Stimulated activated CD4-positive, alpha-beta T cell treated with anti-CD3 and anti-CD28 coated beads, Interleukin-4, amount 100 ng/mL, for 4 hours (primary cell): Measurements from ENCODE around the gene ATP6V1F.

ENCODE experiments used
- DNase-seq, 2 experiments: peaks; one replicate each; pipeline ENCODE4 v3.0.0-alpha.2; 2020

ATP6V1F gene, protein sequence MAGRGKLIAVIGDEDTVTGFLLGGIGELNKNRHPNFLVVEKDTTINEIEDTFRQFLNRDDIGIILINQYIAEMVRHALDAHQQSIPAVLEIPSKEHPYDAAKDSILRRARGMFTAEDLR

DNA sequence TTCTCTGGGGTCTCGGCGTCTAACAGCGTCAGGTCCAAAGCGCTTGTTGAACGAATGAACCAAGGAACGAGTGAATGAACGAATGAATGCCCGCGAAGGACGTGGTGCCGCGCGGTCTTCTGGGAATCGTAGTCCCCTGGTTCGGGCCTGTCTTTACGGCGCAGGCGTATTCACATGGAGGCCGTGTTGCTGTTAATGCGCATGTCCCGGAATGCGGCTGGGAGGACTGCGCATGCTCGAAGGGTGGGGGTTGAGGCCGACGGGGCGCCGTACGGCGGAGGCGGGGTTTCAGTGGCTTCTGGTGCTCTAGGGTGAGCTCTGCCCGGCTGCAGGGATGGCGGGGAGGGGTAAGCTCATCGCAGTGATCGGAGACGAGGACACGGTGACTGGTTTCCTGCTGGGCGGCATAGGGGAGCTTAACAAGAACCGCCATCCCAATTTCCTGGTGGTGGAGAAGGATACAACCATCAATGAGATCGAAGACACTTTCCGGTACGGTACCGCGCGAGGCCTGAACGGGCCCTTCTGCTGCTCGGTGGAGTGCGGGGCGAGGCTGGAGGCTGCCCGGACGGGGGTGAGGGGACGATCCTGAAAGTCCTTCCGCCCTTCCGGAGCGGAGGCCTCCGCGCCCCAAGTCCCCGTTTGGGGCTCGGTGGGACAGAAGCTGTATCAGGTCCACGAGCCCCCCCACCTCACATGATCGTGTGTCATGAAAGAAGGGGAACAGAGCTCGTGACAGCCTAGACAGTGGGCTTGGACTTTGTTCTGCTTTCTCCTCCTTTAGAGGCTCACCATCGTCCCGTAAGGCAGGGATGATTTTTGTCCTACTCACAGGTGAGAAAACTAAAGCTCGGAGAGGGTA lies at the start of gene ATP6V1F:
Gene ATP6V1F (plus strand): TSS at position 286 of the 862 bp plus-strand sequence. CDS start 49 bp downstream, at position 335.
- DNase-seq: peak; percentile 98 to 99

DNA sequence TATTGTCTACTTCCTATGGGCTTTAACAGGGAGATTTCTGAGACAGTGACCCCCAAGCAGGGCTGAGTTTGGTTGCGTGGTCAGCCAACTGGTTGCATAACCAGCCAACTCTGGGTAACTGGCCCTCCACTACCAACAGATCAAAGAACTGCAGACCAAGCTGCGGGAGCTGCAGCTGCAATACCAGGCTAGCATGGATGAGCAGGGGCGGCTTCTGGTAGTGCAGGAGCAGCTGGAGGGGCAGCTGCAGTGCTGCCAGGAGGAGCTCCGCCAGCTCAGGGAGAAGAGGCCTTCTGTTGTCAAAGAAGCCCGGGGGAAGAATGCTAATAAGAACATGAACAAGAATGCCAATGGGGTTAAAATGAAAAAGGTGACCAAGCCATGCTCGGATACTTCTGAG lies 48.2 kb upstream of the ATP6V1F start:
- DNase-seq: no peak

DNA sequence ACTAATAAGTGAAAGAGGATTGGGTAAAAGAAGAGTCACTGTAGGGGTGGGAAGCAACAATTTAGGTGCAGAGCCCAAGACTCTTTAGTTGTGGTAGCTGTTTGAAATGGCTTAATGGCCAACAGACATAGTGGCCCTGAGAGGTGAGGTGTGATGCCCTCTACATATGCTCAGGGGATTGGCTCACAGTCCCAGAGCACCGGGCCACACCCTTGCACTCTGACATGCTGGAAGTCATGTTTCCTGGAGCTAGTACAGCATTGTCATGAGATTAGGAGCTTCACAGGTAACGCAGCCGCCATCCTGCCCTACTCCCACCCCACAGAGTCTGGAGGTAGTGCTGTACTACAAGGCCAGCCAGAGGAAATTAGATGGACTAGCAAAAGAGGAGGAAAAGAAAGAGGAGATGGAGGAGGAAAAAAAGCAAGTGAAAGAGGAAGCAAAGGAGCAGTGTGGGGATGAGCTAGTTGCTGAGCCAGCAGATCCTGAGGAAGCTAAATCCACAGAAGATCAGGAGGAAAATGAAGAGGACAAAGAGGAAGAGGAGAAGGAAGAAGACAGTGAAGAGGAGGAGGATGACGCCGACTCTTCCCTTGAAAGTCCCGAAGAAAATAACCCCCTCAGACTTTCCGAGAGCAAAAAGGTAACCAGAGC lies 47.2 kb upstream of the ATP6V1F start:
- DNase-seq: no peak

DNA sequence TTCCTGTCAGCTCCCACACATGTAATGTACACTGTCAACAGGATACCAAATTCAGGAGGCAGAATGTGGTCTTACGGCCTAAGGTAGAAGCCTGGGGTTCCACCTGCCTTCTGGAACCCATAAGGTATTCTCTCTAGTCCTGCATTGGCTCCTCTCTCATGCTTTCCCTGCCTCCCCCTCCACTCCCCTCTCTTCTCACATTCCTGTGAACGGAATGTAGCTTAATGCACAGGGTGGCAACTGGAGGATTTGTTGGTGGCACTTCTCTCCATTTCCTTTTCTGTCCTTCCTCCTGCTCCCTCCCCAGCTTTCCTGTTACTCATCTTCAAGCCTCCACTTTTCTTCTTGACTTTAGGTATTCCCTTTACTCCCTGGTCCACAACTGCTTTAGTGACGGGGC lies 44.0 kb upstream of the ATP6V1F start:
- no peak for DNase-seq

DNA sequence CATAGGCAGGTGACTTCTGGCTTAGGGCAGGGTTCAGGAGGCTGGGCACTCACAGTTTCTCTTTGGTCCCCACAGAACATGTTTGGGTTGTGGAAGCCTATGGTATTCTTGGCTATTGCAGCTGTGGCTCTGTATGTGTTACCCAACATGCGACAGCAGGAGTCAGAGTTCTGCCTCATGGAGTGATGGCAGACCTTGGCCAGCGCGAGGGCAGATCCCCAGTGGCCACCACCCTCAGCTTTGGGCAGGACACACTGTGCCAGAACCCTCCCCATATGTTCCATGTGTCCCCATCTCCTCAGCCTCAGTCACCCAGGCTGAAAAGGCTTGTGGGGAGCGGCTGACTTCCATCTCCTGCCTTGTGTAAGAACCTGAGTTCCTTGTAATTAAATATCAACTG lies 40.9 kb upstream of the ATP6V1F start:
- no peak for DNase-seq

DNA sequence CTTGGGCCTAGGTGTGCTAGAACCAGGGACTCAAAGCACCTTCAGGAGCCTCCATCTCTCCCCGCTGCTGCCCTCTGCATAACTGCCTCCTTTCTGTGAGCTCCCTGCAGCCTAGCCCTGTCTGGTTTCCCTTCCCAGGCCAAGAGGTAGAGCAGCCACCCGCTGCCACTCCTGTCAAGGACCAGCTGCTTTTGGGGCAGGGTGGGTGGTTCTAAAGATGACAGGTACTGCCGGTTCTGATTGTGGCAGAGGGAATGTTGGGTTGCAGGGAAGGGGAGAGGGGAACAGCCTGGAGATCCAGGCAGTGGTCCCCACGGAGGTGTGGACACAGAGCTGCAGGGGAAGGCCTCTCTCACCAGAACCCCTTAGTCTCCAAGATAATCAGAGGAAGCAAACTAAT lies 36.1 kb upstream of the ATP6V1F start:
- DNase-seq: no peak

DNA sequence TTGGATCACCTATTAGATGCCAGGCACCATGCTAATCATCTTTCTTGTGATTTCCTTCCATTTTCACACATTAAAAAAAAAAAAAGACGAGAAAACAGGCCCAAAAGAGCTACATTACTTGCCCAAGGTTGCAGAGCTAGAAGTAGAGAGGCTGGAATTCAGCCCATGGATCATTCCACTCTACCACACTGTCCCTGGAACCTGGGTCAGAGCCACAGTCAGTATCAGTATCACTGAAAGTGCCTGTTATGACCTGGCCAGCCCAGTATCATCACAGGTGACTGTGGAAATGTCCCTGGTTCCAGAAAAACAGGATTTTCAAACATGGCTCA lies 35.8 kb upstream of the ATP6V1F start:
- DNase-seq: no peak

DNA sequence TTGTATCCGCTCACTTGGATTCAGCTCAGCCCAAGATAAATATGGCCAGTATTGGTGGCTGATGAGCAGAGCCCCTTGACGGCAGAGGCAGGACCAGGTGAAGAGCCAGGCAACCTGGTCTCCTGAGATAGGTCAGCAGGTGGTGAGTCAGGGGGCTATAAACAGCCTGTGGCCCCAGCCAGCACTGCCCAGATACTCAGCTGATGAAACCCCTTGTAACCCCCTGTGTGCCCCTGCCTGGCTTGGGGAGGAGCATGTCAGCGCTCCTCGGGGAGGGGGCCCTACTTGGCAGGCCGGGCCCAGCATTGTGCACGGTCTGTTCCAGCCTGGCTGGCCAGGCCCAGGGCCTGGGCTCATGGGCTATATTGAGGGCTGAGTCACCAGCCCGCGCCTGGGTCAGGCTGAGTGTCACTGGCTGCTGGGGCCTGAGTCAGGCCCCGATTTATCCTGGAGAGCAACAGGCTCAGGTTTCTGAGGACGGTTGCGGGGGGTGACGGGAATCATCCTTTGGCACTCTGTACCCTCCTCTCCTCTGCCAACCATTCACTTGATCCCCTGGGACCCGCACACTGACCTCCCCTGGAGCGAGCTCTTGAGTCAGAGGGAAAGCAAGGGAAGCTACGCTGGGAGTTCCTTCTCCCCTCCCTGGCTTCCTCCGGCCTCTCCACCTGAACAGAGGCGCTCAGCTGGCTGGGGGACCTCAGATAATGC lies 35.3 kb upstream of the ATP6V1F start:
- no peak for DNase-seq

DNA sequence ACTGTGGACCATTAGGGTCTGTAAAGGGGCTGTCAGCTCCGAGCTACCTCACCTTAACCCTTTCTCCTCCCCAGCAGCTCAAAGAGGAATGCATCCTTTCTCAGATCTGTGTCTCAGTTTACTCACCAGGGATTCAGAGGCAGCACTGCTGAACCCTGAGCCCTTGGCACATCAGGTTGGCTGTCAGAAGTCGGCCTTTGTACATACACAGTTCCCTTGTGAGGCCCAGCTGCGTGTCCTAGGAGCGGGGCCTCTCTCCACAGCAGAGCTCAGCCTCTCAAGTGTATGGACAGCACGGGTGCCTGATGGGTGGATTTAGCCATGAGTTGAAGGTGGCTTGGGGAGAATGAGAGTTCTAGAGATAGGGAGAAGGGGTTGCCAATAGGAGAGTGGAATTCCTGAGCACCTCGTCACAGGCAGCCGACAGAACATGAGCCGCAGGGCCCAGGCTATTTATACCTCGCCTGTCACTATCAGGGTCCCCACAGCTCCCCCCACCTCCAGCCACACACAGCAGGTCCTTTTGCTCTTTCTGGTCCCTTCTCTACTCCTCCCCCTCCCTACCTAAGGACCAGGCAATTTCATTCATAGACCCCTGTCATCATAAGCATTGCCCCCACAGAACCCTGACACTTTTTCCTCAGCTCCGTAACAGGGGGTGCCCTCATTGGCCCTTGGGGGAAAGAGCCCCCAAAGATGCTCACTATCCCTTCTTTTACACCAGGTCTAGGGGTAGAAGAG lies 34.5 kb upstream of the ATP6V1F start:
- DNase-seq: no peak

DNA sequence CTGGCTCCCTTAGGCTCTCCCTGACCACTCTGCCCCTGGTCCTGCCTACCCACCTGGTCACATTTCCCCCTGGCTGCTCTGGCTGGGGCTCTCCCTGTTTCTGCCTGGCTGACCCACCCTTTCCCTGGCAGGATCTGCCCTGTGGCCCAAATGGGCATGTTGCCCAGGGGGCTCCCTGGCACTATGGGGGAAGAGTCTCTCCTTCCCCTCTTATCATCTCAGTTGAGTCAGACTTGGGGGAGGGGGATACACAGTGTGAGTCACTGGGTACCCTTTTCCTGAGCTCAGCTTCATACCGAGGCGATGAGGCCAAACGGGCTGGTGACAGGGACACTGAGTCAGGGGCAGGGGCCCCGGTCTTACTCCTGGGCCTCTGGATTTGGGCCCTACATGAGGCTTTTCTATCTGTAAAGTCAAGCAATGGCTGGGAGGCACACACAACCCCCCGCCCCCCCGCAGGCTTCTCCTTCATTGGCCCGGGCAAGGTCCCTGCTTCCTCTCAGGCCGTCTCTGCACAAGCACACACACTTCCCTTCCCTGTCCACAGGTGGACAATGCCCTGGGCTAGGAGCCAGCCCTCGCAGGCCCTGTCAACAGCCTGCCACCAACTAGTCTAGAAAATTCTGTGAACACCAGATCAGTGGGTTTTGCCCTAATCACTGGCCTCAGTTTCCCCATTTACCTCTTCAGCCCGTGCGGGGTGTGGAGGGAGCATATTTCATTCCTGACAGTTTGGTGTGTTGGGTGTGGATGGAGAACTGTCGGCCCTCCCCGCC lies 33.1 kb upstream of the ATP6V1F start:
- no peak for DNase-seq

DNA sequence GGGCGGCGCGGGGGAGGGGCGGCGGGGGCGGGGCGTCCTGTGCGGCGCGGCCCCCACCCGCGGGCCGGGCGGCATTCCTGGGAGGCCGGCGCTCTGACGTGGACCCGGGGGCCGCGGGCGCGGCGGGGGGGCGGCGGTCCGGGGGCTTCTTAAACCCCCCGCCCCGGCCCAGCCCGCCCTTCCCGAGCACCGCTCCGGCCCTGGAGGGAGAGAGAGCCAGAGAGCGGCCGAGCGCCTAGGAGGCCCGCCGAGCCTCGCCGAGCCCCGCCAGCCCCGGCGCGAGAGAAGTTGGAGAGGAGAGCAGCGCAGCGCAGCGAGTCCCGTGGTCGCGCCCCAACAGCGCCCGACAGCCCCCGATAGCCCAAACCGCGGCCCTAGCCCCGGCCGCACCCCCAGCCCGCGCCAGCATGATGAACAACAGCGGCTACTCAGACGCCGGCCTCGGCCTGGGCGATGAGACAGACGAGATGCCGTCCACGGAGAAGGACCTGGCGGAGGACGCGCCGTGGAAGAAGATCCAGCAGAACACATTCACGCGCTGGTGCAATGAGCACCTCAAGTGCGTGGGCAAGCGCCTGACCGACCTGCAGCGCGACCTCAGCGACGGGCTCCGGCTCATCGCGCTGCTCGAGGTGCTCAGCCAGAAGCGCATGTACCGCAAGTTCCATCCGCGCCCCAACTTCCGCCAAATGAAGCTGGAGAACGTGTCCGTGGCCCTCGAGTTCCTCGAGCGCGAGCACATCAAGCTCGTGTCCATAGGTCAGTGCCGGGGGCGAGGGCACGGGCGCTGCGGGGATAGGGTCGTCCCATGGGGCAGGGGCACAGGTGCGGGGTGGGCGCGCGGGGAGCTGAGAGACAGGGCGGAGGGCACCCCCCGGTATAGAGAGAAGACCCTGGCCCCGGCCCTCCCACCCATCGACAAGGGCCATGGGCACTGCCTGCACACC lies 32.2 kb upstream of the ATP6V1F start, which contains the start of gene FLNC:
Gene FLNC (plus strand): TSS at position 176 of the 947 bp plus-strand sequence. CDS start 232 bp downstream, at position 408.
- peak; percentile 19 to 32 for DNase-seq

DNA sequence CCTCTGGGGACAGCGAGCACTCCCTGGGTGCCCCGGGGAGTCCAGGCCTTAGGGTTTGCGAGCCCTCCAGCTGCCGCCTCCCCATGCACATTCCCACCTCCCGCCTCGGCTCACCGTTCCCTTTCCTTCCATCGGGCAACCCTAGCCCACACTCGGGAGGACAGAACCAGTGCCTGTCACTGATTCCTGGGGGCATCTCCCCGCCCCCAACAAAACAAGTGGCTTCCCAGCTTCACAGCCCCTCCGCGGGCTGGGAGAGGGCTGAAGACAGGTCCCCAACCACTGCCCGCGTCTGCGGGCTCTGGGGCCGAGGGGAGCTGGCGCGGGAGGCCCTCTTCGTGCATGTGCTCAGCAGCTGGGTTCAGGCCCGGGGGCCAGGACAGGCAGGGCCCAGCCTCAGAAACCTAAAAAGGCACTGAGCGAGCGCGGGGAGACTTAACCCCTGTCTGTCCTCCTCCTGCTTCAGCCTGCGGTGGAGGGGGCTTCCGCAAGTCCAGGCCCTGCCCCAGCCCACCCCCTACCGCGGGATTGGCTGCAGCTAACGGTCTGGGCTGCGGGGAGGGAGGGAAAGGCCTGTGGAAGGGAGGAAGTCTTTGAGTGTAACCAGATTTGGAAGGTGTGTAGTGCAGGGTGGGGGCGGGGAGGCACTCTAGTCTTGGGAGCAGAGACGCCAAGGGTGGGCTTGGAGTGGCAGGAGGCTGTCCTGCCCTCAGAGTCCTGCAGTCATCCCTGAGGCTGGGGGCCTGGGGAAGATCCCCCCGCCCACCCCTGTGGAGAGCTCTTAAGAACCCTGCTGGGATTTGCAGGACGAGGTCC lies 31.3 kb upstream of the ATP6V1F start:
- DNase-seq: no peak

DNA sequence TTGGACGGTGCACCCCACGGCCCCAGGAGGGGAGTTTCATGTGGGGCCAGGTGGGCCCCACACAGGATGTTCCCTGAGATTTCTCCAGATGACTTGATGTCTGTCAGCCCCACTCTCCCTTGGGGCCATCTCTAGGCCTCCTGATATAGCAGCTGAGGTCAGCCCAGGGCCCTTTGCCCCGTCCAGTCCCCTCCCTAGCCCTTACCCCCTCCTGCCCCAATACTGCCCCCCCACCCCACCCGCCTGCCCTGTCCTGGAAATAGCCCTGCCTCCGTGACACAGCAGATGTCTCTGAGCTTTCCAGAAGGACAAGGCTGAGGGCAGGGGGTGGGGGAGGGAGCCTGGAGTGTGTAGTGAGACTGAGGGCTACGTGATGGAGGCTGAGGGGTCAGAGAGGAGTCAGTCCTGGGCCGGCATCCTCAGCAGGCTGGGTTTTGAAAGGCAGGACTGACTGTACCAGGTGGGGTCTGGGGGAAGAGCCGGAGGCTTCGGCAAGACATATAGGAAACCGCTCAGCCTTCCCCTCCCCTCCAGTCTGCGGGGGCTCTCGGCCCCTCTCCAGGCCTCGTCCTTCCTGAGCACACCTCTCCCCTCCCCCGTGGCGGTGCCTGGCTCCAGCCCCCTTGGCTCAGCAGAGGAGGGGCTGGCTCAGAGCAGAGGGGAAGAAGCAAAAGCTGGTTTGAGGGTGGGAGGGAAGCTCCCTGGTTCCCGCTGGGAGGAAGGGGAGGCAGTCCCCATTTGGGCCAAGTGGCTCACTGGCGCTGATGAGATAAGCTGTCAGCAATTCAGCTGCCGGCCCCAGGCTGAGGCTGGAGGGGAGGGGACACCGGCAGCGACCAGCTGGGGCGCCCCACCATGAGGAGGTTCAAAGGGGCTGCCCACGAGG lies 30.4 kb upstream of the ATP6V1F start:
- no peak for DNase-seq

DNA sequence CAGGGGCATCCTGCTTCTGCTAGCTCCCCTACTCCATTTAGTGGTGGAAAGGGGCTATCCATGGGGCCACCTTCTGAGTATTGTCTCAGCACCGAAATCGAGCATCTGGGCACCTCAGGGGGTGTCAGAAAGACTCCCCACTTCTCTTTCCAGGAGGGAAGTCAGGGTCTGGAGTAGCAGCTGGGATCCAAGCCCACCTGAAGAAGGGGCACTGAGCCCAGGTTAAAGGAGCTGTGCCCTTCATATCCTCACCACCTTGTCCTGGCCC lies 29.8 kb upstream of the ATP6V1F start:
- no peak for DNase-seq

DNA sequence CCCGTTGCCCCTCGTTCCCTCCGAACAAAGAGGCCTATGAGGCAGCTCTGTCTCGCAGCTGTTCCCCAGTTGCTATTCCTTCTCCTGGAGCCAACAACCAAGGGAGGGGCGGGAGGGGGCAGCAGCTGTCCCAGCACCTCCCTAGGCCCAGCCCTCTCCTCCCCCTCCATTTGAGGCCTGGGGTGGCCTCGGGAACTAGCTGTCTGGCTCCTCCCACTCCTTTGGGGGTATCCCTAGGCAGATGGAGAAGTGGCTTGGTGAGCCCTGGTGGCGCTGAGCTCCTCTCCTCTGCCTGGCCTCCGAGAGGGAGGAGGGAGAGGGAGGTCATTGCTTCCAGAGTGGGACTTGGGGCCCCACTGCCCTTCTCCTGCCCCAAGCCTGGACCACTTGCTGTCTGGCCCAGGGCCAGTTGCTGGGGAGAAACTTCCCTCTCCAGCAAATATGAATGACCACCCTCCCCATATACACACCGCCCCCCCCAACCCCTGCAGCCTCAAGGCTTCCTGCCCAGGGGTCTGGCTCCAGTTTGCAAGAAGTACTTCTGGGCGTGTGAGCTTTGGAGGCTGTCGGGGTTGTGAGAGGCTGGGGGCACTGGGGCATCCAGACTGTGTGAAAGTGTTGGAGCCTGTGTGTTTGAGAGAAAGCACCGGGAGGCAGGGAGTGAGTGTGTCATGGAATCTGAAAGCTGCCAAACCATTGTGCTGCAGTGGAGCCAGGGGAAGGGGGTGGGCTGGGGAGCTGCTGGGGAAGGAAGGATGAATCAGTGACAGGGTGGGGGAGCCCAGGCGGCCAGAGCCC lies 29.3 kb upstream of the ATP6V1F start:
- DNase-seq: no peak

DNA sequence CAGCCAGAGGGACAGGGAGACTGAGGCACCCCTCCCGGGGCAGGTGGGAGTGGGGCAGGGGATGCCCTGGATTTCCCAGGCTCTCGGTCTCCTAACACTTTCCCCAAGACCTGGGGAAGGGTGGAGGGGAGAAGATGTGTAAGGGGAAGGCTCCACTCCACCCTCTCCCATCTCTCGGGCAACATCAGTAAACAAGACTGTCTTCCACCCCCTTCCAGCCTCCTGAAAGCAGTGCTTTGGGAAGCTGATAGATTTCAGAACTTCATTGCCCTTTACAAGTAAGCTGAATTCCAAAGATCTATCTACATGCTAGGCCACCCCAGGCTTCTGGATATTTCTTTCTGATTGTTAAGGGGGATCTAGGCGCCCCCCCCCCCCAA lies 28.7 kb upstream of the ATP6V1F start:
- DNase-seq: no peak

DNA sequence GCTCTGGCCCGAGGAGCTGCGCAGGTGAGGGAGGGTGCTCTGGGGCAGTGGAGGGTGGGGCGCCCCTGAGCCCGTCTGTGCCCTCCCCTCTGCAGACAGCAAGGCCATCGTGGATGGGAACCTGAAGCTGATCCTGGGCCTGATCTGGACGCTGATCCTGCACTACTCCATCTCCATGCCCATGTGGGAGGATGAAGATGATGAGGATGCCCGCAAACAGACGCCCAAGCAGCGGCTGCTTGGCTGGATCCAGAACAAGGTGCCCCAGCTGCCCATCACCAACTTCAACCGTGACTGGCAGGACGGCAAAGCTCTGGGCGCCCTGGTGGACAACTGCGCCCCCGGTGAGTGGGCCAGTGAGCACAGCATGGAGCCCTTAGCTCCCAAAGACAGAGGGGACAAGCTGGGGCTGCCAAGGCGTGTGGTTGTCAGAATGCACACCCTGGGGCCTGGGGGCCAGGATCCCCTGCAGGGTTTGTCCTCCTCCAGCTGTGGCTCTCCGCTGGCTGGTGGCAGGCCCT lies 27.4 kb upstream of the ATP6V1F start:
- no peak for DNase-seq
